Measurements from ENCODE around the gene PRSS16.
"Not testable (repeated sequence)": the region's sequence is repeated elsewhere in the genome, so short reads cannot be mapped to it uniquely, and the experiment has no call there.

PRSS16 gene

GRCh38 chr6:27247133-27247836, at the start of gene PRSS16:
TSS of gene PRSS16 (plus strand) at chr6:27247701. CDS start at chr6:27247738, 37 bp downstream.
- no peak for DNase-seq

GRCh38 chr6:27205375-27206278, 41.9 kb upstream of the PRSS16 start:
- no peak for DNase-seq

GRCh38 chr6:27206806-27207205, 40.7 kb upstream of the PRSS16 start:
- DNase-seq = no peak

GRCh38 chr6:27208042-27208441, 39.5 kb upstream of the PRSS16 start:
- no peak for DNase-seq

- no peak for DNase-seq
Observed at GRCh38 chr6:27209196-27209595, 38.3 kb upstream of the PRSS16 start.

GRCh38 chr6:27209659-27210269, 37.7 kb upstream of the PRSS16 start:
- no peak for DNase-seq

- DNase-seq = not testable (repeated sequence)
Observed at GRCh38 chr6:27213091-27213517, 34.4 kb upstream of the PRSS16 start.

- no peak for DNase-seq
Observed at GRCh38 chr6:27213544-27214125, 33.9 kb upstream of the PRSS16 start.

GRCh38 chr6:27214126-27214601, 33.3 kb upstream of the PRSS16 start:
- no peak for DNase-seq

- no peak for DNase-seq
Observed at GRCh38 chr6:27216874-27217273, 30.6 kb upstream of the PRSS16 start.

GRCh38 chr6:27222971-27223370, 24.5 kb upstream of the PRSS16 start:
- DNase-seq = not testable (repeated sequence)

- DNase-seq = no peak
Observed at GRCh38 chr6:27224729-27225128, 22.8 kb upstream of the PRSS16 start.

GRCh38 chr6:27228963-27229477, 18.5 kb upstream of the PRSS16 start:
- no peak for DNase-seq

GRCh38 chr6:27230758-27231111, 16.8 kb upstream of the PRSS16 start:
- DNase-seq = no peak

GRCh38 chr6:27234576-27234975, 12.9 kb upstream of the PRSS16 start:
- no peak for DNase-seq

GRCh38 chr6:27237089-27237803, 10.3 kb upstream of the PRSS16 start:
- no peak for DNase-seq

- no peak for DNase-seq
Observed at GRCh38 chr6:27238010-27238983, 9.2 kb upstream of the PRSS16 start.

GRCh38 chr6:27239258-27239657, 8.2 kb upstream of the PRSS16 start:
- no peak for DNase-seq

- no peak for DNase-seq
Observed at GRCh38 chr6:27241443-27241842, 6.1 kb upstream of the PRSS16 start.

GRCh38 chr6:27242589-27243265, 4.8 kb upstream of the PRSS16 start:
- DNase-seq = no peak

All from CD4-positive, alpha-beta T cell treated with Interferon gamma for 1 hour (primary cell).